ENCODE measurements around the gene OR2C1.

The OR2C1 gene

GRCh38 chr16:3355589-3355988 lies at the start of gene OR2C1:
Gene OR2C1, plus strand, starts transcription at chr16:3355889. Its CDS starts 52 bp downstream, at chr16:3355941.
- no peak for DNase-seq (ENCODE audit: low spot score)

GRCh38 chr16:3306078-3306477 lies 49.6 kb upstream of the OR2C1 start:
- DNase-seq (ENCODE audit: low spot score), result no peak

GRCh38 chr16:3311496-3311895 lies 44.2 kb upstream of the OR2C1 start:
- no peak for DNase-seq (ENCODE audit: low spot score)

- DNase-seq (ENCODE audit: low spot score), result peak; percentile 4
These were observed 38.2 kb upstream of the OR2C1 start for GRCh38 chr16:3317315-3317999.

- DNase-seq (ENCODE audit: low spot score), result peak; percentile 10
These were observed 33.9 kb upstream of the OR2C1 start for GRCh38 chr16:3321816-3322215.

GRCh38 chr16:3327514-3327913 lies 28.2 kb upstream of the OR2C1 start:
- no peak for DNase-seq (ENCODE audit: low spot score)

GRCh38 chr16:3328104-3328503 lies 27.6 kb upstream of the OR2C1 start:
- no peak for DNase-seq (ENCODE audit: low spot score)

GRCh38 chr16:3328643-3329042 lies 27.0 kb upstream of the OR2C1 start:
- DNase-seq (ENCODE audit: low spot score), result no peak

GRCh38 chr16:3346041-3346440 lies 9.6 kb upstream of the OR2C1 start:
- no peak for DNase-seq (ENCODE audit: low spot score)

GRCh38 chr16:3347586-3347985 lies 8.1 kb upstream of the OR2C1 start:
- no peak for DNase-seq (ENCODE audit: low spot score)

- no peak for DNase-seq (ENCODE audit: low spot score)
These were observed 7.0 kb upstream of the OR2C1 start for GRCh38 chr16:3348547-3349167.

- DNase-seq (ENCODE audit: low spot score), result no peak
These were observed 6.5 kb upstream of the OR2C1 start for GRCh38 chr16:3349175-3349574.

- no peak for DNase-seq (ENCODE audit: low spot score)
These were observed 429 bp downstream of the OR2C1 start for GRCh38 chr16:3356118-3356517.

GRCh38 chr16:3358871-3359270 lies 3.2 kb downstream of the OR2C1 start:
- DNase-seq (ENCODE audit: low spot score), result peak; percentile 55

GRCh38 chr16:3362931-3363330 lies 7.2 kb downstream of the OR2C1 start:
- DNase-seq (ENCODE audit: low spot score), result no peak

GRCh38 chr16:3363793-3364192 lies 8.1 kb downstream of the OR2C1 start:
- no peak for DNase-seq (ENCODE audit: low spot score)

GRCh38 chr16:3364774-3365427 lies 9.2 kb downstream of the OR2C1 start:
- peak; percentile 94 for DNase-seq (ENCODE audit: low spot score)

- DNase-seq (ENCODE audit: low spot score), result no peak
These were observed 13.4 kb downstream of the OR2C1 start for GRCh38 chr16:3369073-3369472.

GRCh38 chr16:3375680-3376079 lies 20.0 kb downstream of the OR2C1 start:
- DNase-seq (ENCODE audit: low spot score), result no peak

GRCh38 chr16:3377917-3378316 lies 22.2 kb downstream of the OR2C1 start:
- no peak for DNase-seq (ENCODE audit: low spot score)

- DNase-seq (ENCODE audit: low spot score), result no peak
These were observed 27.4 kb downstream of the OR2C1 start for GRCh38 chr16:3383045-3383448.

- no peak for DNase-seq (ENCODE audit: low spot score)
These were observed 32.6 kb downstream of the OR2C1 start for GRCh38 chr16:3388325-3388724.

- no peak for DNase-seq (ENCODE audit: low spot score)
These were observed 34.1 kb downstream of the OR2C1 start for GRCh38 chr16:3389663-3390338.

All from kidney tubule cell (primary cell).